Neural cell (in vitro differentiated cells): ENCODE data around the gene TIMM44.

Experiments used
- CTCF ChIP-seq: fragments of 450-650 bp; IDR thresholded peaks from 2 replicates; pipeline ENCODE4 v1.5.1; 2014; ENCODE audit warnings: antibody characterized with exemption, mild to moderate bottlenecking, moderate library complexity; ENCODE audit not compliant: poor library complexity, severe bottlenecking
- EZH2 ChIP-seq: fragments of 200-600, 300-800 bp; shearing (Covaris generic), sonication (generic); IDR thresholded peaks from 2 replicates; pipeline ENCODE4 v1.6.1; 2014; ENCODE audit warnings: antibody characterized with exemption, low read length, borderline replicate concordance, mild to moderate bottlenecking; ENCODE audit not compliant: insufficient read depth, poor library complexity, severe bottlenecking
- RAD21 ChIP-seq: fragments of 450-650 bp; conservative IDR thresholded peaks from 2 replicates; pipeline ENCODE4 v1.6.1; 2014; ENCODE audit warnings: antibody characterized with exemption, mild to moderate bottlenecking, moderate library complexity
- TAF1 ChIP-seq: IDR thresholded peaks from 2 replicates; pipeline ENCODE4 v1.6.1; 2012; ENCODE audit warnings: low read depth
- TF ChIP-seq, protein P1 (sequence below): IDR thresholded peaks from 2 replicates; pipeline ENCODE4 v1.6.1; 2012; ENCODE audit warnings: borderline replicate concordance

- TF ChIP-seq CTCF (no peak), RAD21 (no peak), TAF1 (no peak), EZH2 (no peak)
- TF ChIP-seq, protein P1, sequence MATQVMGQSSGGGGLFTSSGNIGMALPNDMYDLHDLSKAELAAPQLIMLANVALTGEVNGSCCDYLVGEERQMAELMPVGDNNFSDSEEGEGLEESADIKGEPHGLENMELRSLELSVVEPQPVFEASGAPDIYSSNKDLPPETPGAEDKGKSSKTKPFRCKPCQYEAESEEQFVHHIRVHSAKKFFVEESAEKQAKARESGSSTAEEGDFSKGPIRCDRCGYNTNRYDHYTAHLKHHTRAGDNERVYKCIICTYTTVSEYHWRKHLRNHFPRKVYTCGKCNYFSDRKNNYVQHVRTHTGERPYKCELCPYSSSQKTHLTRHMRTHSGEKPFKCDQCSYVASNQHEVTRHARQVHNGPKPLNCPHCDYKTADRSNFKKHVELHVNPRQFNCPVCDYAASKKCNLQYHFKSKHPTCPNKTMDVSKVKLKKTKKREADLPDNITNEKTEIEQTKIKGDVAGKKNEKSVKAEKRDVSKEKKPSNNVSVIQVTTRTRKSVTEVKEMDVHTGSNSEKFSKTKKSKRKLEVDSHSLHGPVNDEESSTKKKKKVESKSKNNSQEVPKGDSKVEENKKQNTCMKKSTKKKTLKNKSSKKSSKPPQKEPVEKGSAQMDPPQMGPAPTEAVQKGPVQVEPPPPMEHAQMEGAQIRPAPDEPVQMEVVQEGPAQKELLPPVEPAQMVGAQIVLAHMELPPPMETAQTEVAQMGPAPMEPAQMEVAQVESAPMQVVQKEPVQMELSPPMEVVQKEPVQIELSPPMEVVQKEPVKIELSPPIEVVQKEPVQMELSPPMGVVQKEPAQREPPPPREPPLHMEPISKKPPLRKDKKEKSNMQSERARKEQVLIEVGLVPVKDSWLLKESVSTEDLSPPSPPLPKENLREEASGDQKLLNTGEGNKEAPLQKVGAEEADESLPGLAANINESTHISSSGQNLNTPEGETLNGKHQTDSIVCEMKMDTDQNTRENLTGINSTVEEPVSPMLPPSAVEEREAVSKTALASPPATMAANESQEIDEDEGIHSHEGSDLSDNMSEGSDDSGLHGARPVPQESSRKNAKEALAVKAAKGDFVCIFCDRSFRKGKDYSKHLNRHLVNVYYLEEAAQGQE, result no peak
These were observed 28.4 kb upstream of the TIMM44 start for GRCh38 chr19:7971553-7972520.
